ENCODE results near the gene DCAF6.
A peak's percentile ranks its signal among the peaks of the same experiment; 100 is the strongest.
"Not testable (repeated sequence)": the region's sequence is repeated elsewhere in the genome, so short reads cannot be mapped to it uniquely, and the experiment has no call there.

DCAF6 gene

DNA sequence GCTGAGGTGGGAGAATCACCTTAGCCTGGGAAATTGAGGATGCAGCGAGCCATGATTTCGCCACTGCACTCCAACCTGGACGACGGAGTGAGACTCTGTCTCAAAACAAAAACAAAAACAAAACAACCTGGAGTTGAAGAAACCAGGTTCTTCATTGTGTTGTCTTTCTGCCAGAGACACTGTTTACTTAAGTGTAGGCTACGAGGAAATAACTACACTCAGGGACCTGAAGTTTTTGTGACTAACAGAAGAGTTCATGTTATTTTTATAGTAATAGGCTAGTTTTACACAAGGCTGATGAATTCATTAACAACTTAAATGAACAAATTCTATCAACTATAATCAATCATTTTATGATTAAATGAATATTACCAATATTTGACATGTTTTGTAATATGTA is 98.9 kb downstream of the DCAF6 start:
- DNase-seq: no peak

DNA sequence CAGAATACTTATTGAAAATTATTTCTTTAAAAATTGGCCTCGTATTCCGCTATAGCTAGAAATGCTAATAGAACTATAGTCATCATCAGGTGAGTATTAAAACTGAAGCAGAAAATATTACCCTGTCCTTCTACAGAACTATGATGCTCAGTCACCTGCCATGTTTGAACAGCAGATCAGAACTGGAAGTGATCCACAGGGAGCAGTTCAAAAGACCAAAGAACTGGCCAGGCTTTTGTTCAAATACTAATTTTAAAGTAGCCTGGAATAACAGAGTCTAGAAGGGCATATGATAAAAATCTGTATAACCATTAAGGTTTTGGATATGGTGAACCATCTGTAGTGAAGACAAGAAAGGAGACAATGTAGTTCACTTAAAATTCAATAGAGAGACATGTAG is 105.9 kb downstream of the DCAF6 start:
- DNase-seq: no peak

DNA sequence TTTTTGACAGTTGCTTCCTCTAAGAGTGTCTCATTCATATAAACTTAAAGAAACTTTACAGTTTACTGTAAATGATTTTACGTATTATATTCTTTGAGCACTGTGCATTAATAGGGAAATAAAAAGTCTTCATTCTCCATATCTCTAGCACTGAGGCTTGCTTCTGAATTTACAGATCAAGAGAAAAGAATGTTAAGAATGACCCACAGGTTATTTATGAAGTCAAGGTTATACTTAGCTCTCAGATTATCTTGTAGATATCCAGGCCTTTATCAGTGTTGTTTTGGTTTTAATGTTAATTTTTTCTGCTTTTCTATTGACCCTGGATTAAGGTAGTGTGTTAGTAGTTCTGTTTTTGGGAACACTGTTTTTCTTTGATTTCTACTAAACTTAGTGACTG is 108.8 kb downstream of the DCAF6 start:
- DNase-seq: no peak

DNA sequence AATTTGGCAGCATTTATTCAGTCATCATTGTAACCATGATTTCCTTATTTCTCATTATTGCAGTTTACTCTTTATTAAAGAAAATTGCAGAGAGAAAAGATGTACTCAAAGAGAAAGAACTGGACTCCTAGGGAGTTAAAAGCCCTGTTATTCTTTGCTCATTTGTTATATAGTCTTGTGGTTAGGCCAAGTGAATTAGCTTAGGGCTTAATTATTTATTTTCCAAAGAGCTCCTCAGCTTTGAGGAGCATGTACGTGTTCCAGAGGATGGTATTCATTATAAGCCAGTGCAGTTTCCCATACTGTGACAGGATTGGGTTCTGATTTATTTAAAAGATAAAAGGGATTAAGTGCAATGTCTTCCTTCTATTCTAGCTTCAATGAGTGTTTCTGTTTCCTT is 113.8 kb downstream of the DCAF6 start:
- no peak for DNase-seq

DNA sequence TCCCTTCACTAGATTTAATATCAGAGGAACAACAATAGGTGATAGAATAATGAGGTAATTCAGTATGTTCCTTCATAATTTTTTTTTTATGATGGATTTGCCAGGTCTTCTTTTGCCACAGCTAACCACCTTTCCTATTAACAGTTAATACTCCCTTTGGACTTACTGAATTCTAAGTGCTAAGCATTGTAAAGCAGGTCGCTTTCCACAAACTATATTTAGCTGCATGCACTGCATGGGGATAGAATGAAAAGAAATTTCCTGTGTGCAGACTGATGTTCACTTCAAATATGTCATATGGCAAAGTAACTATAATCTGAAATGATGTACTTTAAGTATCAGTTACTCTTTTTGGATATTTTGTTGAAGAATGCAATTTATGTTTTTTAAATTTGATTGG is 114.4 kb downstream of the DCAF6 start:
- no peak for DNase-seq

GRCh38 chr1:168053681-168054080 is 117.2 kb downstream of the DCAF6 start:
- no peak for DNase-seq

DNA sequence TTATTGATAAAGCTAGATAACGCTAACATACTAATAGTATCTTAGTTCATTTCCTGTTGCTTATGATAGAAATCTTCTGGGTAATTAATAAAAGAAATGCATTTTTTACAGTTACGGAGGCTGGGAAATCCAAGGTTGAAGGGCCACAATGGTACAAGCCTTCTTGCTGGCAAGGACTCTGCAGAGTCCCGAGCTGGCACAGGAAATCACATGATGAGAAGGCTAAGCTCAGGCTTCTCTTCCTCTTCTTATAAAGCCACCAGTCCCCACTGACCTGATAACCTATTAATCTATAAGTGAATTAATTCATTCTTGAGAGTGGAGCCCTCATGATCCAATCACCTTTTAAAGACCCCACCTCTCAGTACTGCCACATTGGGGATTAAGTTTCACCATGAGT is 117.6 kb downstream of the DCAF6 start:
- DNase-seq: no peak

DNA sequence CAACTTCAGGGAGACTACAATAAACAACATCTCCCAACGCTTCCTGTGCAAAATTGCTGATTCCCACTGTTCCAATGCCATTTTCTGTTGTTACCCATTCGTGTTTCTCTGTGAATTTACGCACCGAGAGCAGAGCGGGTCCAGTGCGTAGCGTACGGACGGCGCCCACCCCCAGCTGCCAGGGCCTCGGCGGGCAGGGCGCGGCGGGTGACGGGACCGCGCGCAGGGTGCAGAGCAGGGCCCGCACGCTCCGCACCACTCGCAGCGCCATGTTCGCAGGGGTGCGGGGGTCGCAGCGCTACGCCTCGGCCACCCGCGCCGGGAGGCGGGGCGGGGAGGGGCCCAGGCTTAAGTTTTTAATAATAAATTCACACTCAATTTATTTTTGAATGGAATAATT is 119.7 kb downstream of the DCAF6 start:
- not testable (repeated sequence) for DNase-seq

- DNase-seq: no peak
Observed at GRCh38 chr1:168057355-168057754, 120.9 kb downstream of the DCAF6 start.

DNA sequence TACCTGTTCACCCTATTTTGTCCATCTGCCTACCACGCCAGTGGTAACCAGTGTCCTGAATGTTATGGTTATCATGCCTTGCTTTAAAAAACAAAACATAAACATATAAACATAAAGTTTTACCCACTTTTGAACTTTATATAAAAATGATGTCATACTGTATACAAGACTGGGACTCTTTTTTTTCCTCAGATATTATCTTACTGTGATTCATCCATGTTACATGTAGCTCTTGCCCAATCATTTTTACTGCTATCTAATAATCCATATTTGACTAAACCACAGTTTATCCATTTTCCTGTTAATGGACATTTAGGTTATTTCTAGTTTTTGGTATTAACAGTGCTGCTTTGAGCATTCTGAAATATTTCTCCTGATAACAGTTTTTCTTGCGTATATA is 121.4 kb downstream of the DCAF6 start:
- DNase-seq: no peak

GRCh38 chr1:168064216-168064615 is 127.7 kb downstream of the DCAF6 start:
- DNase-seq: no peak

- no peak for DNase-seq
Observed at GRCh38 chr1:168065506-168065905, 129.0 kb downstream of the DCAF6 start.

DNA sequence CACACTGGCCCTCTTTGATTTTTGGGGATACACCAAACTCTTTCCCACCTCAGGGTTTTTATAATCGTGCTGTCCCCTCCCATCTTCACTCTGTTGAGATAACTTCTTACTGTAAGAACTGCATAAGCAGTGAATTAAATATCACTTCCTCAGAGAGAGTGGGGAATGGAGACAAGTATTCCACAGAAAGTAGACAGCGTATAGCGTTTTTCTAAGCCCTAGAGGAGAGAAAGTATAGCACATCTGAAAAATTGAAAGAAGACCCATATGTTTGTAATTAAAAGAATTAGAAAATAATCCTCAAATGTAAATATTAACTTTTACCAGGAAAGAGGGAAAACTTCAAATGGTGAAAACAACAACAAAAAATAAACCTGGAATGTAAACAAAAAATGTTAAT is 132.9 kb downstream of the DCAF6 start:
- DNase-seq: no peak

- DNase-seq: peak; percentile 80
Observed at GRCh38 chr1:168079761-168080160, 143.3 kb downstream of the DCAF6 start.

- peak; percentile 78 for DNase-seq
Observed at GRCh38 chr1:168081373-168082007, 145.0 kb downstream of the DCAF6 start.

DNA sequence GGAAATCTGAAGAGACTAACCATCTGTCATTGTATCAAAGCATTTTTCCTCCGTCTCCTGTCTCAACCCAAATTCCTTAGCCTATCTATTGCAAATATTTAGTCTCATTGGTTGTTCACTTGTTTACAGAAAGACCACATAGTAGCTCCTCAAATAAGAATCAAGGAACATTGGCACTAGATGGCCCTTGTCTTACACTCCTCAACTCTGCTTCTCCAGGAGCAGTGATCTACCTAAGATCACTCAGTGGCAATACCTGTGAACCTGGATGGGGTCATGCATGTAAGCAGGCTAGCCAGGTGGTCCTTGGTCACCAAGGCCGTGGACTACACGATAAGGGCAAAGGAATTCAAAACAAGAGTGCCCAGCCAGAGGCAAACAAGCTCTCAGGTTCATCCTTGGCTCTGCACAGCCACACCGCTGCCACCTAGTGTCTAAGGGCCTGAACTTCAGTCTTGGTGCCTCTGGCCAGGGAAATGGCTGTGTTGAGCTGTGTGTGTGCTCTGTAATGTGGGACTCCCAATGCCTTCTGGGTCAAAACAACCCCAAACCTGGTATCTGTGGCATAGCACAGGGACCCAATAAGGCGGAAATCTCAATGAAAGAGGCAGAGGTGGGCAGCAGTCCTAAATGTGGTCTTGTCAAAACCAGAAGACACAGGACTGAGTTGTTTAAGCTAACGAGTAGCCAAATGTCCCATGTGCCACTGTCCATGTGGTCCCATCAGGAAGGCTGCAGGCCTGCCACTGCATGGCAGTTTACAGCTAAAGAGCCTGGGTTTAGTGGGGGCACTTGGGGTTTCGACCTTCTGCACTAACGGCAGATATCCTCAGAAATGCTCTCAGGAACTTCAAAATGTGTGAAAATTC is 145.8 kb downstream of the DCAF6 start:
- peak; percentile 74 for DNase-seq

GRCh38 chr1:168083456-168084325 is 147.2 kb downstream of the DCAF6 start:
- DNase-seq: no peak

GRCh38 chr1:168084396-168085231 is 148.1 kb downstream of the DCAF6 start:
- DNase-seq: peak; percentile 37

GRCh38 chr1:168085401-168085872 is 149.0 kb downstream of the DCAF6 start:
- no peak for DNase-seq

GRCh38 chr1:168086438-168086837 is 150.0 kb downstream of the DCAF6 start:
- DNase-seq: no peak

DNA sequence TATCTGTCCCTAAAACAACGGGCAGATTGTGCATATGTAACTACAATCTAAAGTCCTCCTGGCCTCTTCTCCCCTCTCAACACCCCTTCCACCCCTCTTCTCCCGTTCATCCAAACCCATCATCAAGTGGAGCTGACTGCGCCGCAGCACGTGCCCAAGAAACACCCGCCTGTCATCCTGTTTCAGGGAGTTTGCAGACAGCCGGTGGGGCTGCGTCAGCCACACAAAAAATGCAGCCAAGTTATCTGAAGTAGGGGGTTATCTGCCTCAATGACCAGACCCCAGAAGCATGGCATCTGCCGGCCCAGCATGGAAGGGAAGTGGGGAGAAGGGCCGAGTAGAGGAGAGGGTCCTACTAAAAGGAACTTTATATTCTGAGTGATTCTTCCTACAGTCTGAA is 151.2 kb downstream of the DCAF6 start:
- no peak for DNase-seq
